Measurements from ENCODE around the gene SAXO1. TPM values are rescaled to one million over a fixed set of nuclear protein-coding genes. Genes with fewer than 3 reads are reported as not detected.
"Not testable (repeated sequence)": the region's sequence is repeated elsewhere in the genome, so short reads cannot be mapped to it uniquely, and the experiment has no call there.

The SAXO1 gene
- polyA plus RNA-seq, 1 donor from 2014 or later: not detected

- no peak overlapping the region for H3K9ac ChIP-seq (ENCODE audit: low read length)
- H3K4me3 ChIP-seq (ENCODE audit: low read length): no peak overlapping the region
- TF ChIP-seq SMC3 (conservative IDR thresholded peaks at IDR 0.05; ENCODE audit: poor library complexity): no peak
- TF ChIP-seq, protein P1, sequence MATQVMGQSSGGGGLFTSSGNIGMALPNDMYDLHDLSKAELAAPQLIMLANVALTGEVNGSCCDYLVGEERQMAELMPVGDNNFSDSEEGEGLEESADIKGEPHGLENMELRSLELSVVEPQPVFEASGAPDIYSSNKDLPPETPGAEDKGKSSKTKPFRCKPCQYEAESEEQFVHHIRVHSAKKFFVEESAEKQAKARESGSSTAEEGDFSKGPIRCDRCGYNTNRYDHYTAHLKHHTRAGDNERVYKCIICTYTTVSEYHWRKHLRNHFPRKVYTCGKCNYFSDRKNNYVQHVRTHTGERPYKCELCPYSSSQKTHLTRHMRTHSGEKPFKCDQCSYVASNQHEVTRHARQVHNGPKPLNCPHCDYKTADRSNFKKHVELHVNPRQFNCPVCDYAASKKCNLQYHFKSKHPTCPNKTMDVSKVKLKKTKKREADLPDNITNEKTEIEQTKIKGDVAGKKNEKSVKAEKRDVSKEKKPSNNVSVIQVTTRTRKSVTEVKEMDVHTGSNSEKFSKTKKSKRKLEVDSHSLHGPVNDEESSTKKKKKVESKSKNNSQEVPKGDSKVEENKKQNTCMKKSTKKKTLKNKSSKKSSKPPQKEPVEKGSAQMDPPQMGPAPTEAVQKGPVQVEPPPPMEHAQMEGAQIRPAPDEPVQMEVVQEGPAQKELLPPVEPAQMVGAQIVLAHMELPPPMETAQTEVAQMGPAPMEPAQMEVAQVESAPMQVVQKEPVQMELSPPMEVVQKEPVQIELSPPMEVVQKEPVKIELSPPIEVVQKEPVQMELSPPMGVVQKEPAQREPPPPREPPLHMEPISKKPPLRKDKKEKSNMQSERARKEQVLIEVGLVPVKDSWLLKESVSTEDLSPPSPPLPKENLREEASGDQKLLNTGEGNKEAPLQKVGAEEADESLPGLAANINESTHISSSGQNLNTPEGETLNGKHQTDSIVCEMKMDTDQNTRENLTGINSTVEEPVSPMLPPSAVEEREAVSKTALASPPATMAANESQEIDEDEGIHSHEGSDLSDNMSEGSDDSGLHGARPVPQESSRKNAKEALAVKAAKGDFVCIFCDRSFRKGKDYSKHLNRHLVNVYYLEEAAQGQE (IDR thresholded peaks at IDR 0.05; ENCODE audit: borderline replicate concordance): no peak
- no peak for TF ChIP-seq CTCF (IDR thresholded peaks at IDR 0.05; ENCODE audit: poor library complexity, severe bottlenecking)
- TF ChIP-seq MXI1 (conservative IDR thresholded peaks at IDR 0.05; ENCODE audit: poor library complexity, severe bottlenecking): no peak
- TF ChIP-seq RAD21 (conservative IDR thresholded peaks at IDR 0.05): no peak
- TF ChIP-seq TAF1 (IDR thresholded peaks at IDR 0.05; ENCODE audit: low read depth): no peak
- no peak for TF ChIP-seq EZH2 (IDR thresholded peaks at IDR 0.05; ENCODE audit: borderline replicate concordance, insufficient read depth, low read length, poor library complexity, severe bottlenecking)
- TF ChIP-seq EP300 (conservative IDR thresholded peaks at IDR 0.05; ENCODE audit: poor library complexity, severe bottlenecking): no peak
- TF ChIP-seq POLR2AphosphoS5 (IDR thresholded peaks at IDR 0.05): no peak
- no peak overlapping the region for H2AFZ ChIP-seq (ENCODE audit: low read depth, low read length)
- H3K27ac ChIP-seq (ENCODE audit: low read length): no peak overlapping the region
- H3K36me3 ChIP-seq (ENCODE audit: insufficient read depth, low read length): no peaks in the 10 kb centered on the region
- H3K4me2 ChIP-seq (ENCODE audit: low read length): no peak overlapping the region
- no peaks in the 10 kb centered on the region for H3K27me3 ChIP-seq (ENCODE audit: insufficient read depth, low read depth, low read length)
- H4K20me1 ChIP-seq (ENCODE audit: insufficient read depth): no peaks in the 10 kb centered on the region
- no peaks in the 10 kb centered on the region for H3K9me2 ChIP-seq (ENCODE audit: insufficient read depth, low read length)
- H3K9me3 ChIP-seq (ENCODE audit: low read length): no peaks in the 10 kb centered on the region
- no peaks in the 10 kb centered on the region for H3F3A ChIP-seq (ENCODE audit: insufficient read depth, low read length, poor library complexity, severe bottlenecking)
- no peaks in the 10 kb centered on the region for H3K79me2 ChIP-seq (replicated peaks; ENCODE audit: insufficient read depth, low read length)
These were observed 10.8 kb downstream of the SAXO1 start for GRCh38 chr9:19022206-19022605.

- H3K27ac ChIP-seq (ENCODE audit: low read length); H3K9ac ChIP-seq (ENCODE audit: low read length); H3K79me2 ChIP-seq (replicated peaks; ENCODE audit: insufficient read depth, low read length); H3K36me3 ChIP-seq (ENCODE audit: insufficient read depth, low read length); H2AFZ ChIP-seq (ENCODE audit: low read depth, low read length); H3K4me3 ChIP-seq (ENCODE audit: low read length); H3K4me2 ChIP-seq (ENCODE audit: low read length); H3K9me3 ChIP-seq (ENCODE audit: low read length); H4K20me1 ChIP-seq (ENCODE audit: insufficient read depth); H3F3A ChIP-seq (ENCODE audit: insufficient read depth, low read length, poor library complexity, severe bottlenecking); H3K27me3 ChIP-seq (ENCODE audit: insufficient read depth, low read depth, low read length); H3K9me2 ChIP-seq (ENCODE audit: insufficient read depth, low read length): not testable (repeated sequence)
These were observed 11.4 kb downstream of the SAXO1 start for GRCh38 chr9:19021649-19022048.

DNA sequence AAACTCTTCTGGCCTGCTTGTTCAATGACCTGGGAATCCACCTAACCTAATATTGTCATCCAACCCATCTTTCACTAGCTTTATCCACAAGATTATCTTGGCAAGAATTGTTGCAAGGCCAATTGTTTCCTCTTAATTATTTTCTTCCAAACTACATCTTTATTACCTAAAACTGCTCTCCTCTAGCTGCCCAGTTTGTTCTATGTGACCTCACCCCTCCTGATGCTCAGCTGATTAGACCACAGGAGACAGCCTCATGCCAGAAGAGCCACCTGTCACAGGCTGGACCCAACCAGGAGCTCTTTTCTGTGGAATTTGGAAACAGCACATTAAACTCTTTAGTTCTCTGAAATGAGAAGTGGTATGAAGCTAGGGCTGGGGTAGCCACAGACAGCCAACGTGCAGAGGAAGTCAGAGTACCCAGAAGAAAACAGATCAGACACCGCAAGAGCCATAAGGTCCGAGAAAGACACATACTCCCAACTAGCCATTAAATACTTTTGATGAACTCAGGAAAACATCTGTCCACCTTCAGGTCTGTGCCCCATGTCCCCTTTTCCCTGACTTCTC lies 12.0 kb downstream of the SAXO1 start:
- Histone ChIP-seq H3K9me3 (ENCODE audit: low read length) (no peaks in the 10 kb centered on the region), H2AFZ (ENCODE audit: low read depth, low read length) (no peak overlapping the region), H3K9ac (ENCODE audit: low read length) (no peak overlapping the region), H3K27ac (ENCODE audit: low read length) (no peak overlapping the region), H3K27me3 (ENCODE audit: insufficient read depth, low read depth, low read length) (no peaks in the 10 kb centered on the region), H3K36me3 (ENCODE audit: insufficient read depth, low read length) (no peaks in the 10 kb centered on the region), H3F3A (ENCODE audit: insufficient read depth, low read length, poor library complexity, severe bottlenecking) (no peaks in the 10 kb centered on the region), H3K4me2 (ENCODE audit: low read length) (no peak overlapping the region), H4K20me1 (ENCODE audit: insufficient read depth) (no peaks in the 10 kb centered on the region), H3K79me2 (replicated peaks; ENCODE audit: insufficient read depth, low read length) (no peaks in the 10 kb centered on the region), H3K4me3 (ENCODE audit: low read length) (no peak overlapping the region), H3K9me2 (ENCODE audit: insufficient read depth, low read length) (no peaks in the 10 kb centered on the region)
- TF ChIP-seq SMC3 (conservative IDR thresholded peaks at IDR 0.05; ENCODE audit: poor library complexity) (no peak), EZH2 (IDR thresholded peaks at IDR 0.05; ENCODE audit: borderline replicate concordance, insufficient read depth, low read length, poor library complexity, severe bottlenecking) (no peak), RAD21 (conservative IDR thresholded peaks at IDR 0.05) (no peak)

Measured in neural cell (in vitro differentiated cells).